M059J (cell line): Measurements from ENCODE around the gene CYP2S1. TPM values are rescaled to one million over a fixed set of nuclear protein-coding genes. Genes with fewer than 3 reads are reported as not detected.

ENCODE experiments used
- DNase-seq: peaks from one replicate; pipeline ENCODE4 v3.0.0-alpha.2; 2012; ENCODE audit warnings: low read depth
- total RNA-seq: library from RNA; depleted of rRNA; stranded (reverse); fragments of >200 nt; shearing (Covaris generic); gene quantifications from 2 replicates; pipeline ENCODE4 v1.2.3, GENCODE V29; 2014

CYP2S1 gene
- total RNA-seq, 1 experiment from 2014 or later, result 5.6 TPM

- no peak for DNase-seq
Measured at GRCh38 chr19:41194157-41194552, 1.1 kb downstream of the CYP2S1 start.

GRCh38 chr19:41195675-41196497 is 2.9 kb downstream of the CYP2S1 start:
- peak; percentile 33 for DNase-seq

DNA sequence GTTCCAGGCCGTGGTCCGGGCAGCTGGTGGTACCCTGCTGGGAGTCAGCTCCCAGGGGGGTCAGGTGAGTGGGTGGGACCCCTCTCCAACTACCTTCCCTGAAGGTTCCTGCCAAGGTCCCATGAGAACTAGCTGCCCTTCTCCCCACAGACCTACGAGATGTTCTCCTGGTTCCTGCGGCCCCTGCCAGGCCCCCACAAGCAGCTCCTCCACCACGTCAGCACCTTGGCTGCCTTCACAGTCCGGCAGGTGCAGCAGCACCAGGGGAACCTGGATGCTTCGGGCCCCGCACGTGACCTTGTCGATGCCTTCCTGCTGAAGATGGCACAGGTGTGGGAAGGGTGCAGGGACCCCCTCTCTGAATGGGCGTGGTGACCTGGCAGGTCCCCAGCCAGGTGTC is 5.5 kb downstream of the CYP2S1 start:
- DNase-seq, result no peak

DNA sequence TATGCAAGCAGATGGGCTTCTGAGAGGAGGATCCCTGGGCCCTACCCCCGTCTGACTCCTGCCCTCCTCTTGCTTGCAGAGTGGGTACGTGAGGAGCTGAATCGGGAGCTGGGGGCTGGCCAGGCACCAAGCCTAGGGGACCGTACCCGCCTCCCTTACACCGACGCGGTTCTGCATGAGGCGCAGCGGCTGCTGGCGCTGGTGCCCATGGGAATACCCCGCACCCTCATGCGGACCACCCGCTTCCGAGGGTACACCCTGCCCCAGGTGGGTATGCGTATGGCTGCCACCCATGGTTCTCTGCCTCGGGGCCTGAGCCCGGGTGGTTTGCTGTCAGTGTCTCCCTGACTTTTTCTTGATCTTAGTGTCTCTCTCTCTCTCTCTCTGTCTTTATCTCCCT is 10.4 kb downstream of the CYP2S1 start:
- no peak for DNase-seq

GRCh38 chr19:41204338-41204737 is 11.3 kb downstream of the CYP2S1 start:
- DNase-seq, result peak; percentile 82

DNA sequence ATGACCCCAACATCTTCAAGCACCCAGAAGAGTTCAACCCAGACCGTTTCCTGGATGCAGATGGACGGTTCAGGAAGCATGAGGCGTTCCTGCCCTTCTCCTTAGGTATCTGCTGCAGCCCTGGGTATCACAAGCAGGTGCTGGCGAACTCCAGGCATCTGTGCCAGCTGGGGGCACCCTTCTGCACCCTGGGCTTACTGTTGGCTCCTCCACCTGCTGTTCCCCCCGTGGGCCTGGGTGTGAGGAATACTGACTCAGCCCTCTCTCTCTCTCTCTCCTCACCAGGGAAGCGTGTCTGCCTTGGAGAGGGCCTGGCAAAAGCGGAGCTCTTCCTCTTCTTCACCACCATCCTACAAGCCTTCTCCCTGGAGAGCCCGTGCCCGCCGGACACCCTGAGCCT is 13.0 kb downstream of the CYP2S1 start:
- DNase-seq, result peak; percentile 38

- no peak for DNase-seq
Measured at GRCh38 chr19:41206456-41206855, 13.4 kb downstream of the CYP2S1 start.

- no peak for DNase-seq
Measured at GRCh38 chr19:41206926-41207750, 14.1 kb downstream of the CYP2S1 start.

DNA sequence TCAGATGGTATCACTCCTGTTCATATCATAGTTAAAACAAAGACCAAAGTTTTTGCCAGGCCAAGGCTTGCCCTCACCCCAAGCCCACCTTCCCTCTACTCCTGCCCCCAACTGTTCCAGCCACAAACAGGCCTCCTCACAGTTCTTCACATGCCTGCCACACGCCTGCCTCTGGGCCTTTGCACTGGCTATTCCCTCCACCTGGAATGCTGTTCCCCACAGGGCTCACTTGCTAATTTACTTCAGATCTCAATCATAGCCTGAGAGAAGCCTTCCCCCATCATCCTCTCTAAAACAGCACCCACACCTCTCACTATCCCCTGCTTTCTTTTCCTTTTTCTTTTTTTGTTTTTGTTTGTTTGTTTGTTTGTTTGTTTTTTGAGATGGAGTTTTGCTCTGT is 21.1 kb downstream of the CYP2S1 start:
- DNase-seq, result no peak

GRCh38 chr19:41217741-41218140 is 24.7 kb downstream of the CYP2S1 start:
- no peak for DNase-seq

GRCh38 chr19:41218249-41218614 is 25.2 kb downstream of the CYP2S1 start:
- DNase-seq, result no peak

- DNase-seq, result peak; percentile 87
Measured at GRCh38 chr19:41218615-41219507, 25.8 kb downstream of the CYP2S1 start, which contains the start of gene AXL. Gene AXL, plus strand, starts transcription at chr19:41219223. Its CDS starts 170 bp downstream, at chr19:41219393.

GRCh38 chr19:41219924-41220567 is 27.0 kb downstream of the CYP2S1 start:
- DNase-seq, result peak; percentile 71

DNA sequence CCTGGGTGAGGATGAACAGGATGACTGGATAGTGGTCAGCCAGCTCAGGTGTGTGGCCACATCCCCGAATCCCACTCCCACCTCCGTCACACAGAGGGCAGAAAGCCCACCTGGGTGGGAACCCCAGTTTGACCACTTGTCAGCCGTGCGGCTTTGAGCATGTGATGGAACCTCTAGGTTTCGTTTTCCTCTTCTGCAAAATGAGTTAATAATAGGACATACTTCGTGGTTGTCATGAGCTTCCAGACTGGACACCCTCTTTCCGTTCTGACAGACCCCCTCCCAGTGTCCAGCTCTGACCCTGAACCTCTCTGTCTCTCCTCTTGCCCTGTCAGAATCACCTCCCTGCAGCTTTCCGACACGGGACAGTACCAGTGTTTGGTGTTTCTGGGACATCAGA is 27.8 kb downstream of the CYP2S1 start:
- no peak for DNase-seq

DNA sequence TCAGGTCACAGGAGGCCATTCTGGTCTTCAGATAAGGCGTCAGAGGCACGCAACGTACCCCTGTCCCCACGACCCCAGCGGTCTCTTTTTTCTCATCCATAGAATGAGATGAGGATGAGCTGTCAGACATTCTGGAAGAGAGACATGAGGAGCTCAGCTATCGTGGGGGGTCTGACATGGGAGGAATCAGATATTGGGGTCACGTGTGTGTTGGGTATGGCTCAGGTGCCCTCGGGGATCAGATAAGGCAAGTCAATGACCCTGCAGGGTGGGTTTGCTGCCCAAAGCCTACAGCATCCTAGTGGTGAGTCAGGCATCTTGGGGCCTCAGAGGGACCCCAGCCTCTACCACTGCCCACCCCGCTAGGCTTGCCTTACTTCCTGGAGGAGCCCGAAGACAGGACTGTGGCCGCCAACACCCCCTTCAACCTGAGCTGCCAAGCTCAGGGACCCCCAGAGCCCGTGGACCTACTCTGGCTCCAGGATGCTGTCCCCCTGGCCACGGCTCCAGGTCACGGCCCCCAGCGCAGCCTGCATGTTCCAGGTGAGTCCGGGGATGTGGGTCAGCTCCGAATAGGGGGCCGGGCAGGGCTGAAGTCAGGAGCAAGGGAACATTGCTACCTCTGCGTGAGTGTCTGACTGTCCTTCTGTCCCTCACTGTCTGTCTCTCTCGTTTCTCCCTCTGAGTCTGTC is 28.6 kb downstream of the CYP2S1 start:
- DNase-seq, result no peak

- DNase-seq, result no peak
Measured at GRCh38 chr19:41222240-41222639, 29.2 kb downstream of the CYP2S1 start.

DNA sequence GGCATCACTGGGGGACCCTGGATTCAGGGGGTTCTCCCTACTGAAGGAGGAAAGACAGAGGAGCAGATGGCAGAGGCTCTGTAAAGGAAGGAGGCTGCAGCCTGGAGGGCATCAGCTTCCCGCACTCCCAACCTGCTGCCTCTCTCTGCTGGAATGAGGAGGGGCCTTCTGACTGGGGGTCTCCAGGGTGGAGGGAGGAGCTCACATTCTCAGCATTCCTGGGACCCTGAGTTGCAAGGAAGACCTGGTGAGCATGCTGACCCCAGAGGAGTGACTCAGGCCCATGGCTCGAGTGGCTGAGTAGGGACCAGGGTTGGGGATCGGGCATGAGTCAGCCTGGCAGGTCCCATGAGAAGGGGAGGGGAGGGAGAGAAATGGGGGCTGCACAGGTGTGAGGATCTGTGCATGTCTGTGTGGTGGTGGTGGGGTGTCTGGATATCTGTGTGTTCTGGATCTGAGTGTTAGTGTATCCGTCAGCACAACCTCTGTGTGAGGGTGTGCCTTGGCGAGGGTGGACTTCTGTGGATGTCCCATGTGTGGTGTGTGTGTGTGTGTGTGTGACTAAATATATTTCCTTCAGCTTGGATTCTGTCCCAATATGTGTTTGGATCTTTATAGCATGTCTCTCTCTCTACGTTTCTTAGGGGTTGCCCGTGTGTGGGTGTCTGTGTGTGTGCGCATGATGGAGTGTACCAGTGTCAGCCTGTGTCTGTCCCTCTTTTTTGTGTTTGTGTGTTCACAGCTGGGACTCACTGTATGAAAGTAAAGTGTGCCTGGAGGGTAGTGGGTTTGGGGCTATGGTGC is 30.6 kb downstream of the CYP2S1 start:
- peak; percentile 97 for DNase-seq

DNA sequence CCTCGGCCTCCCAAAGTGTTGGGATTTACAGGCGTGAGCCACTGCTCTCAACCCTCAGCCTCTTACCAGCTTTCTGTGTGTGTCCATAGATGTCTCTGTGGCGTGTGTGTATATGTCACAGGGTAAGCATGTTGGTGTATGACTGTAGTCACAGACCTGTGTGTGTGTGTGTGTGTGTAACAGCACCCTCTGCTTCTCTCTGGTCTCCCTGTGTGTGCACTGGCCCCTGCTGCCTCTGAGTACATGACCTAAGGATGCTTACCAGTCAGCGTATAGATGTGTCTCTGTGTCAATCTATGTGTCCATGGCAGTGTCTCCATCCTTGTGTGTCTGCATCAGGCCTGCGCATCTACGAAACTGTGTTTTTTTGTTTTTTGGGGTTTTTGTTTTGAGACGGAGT is 31.6 kb downstream of the CYP2S1 start:
- DNase-seq, result no peak

- DNase-seq, result peak; percentile 100
Measured at GRCh38 chr19:41225238-41226052, 32.4 kb downstream of the CYP2S1 start.
